AG08396 (cell line): Measurements from ENCODE around the gene SRMS.
"Not testable (repeated sequence)": the region's sequence is repeated elsewhere in the genome, so short reads cannot be mapped to it uniquely, and the experiment has no call there.

Experiments
- DNase-seq: peaks from one replicate; pipeline ENCODE4 v3.0.0; 2012; ENCODE audit warnings: low spot score, mixed read lengths

SRMS gene

GRCh38 chr20:63520934-63521601, 26.5 kb downstream of the SRMS start:
- DNase-seq, result peak; percentile 91

GRCh38 chr20:63520504-63520933, 27.0 kb downstream of the SRMS start, which contains the start of gene PPDPF:
Gene PPDPF, plus strand, starts transcription at chr20:63520765. Its CDS starts 544 bp downstream, at chr20:63521309.
- peak; percentile 100 for DNase-seq

GRCh38 chr20:63519668-63520503, 27.7 kb downstream of the SRMS start:
- DNase-seq, result peak; percentile 76

GRCh38 chr20:63518946-63519667, 28.4 kb downstream of the SRMS start:
- no peak for DNase-seq

GRCh38 chr20:63518351-63518861, 29.1 kb downstream of the SRMS start:
- DNase-seq, result no peak

- no peak for DNase-seq
These were observed 29.9 kb downstream of the SRMS start for GRCh38 chr20:63517376-63518309.

GRCh38 chr20:63514520-63514919, 33.0 kb downstream of the SRMS start:
- not testable (repeated sequence) for DNase-seq

- no peak for DNase-seq
These were observed 34.3 kb downstream of the SRMS start for GRCh38 chr20:63513207-63513606.

GRCh38 chr20:63509088-63509564, 38.4 kb downstream of the SRMS start:
- no peak for DNase-seq

- DNase-seq, result no peak
These were observed 39.3 kb downstream of the SRMS start for GRCh38 chr20:63508072-63508768.

GRCh38 chr20:63507083-63507743, 40.3 kb downstream of the SRMS start:
- DNase-seq, result no peak

- no peak for DNase-seq
These were observed 41.8 kb downstream of the SRMS start for GRCh38 chr20:63505723-63506122.

GRCh38 chr20:63505281-63505680, 42.3 kb downstream of the SRMS start:
- no peak for DNase-seq

GRCh38 chr20:63504642-63505041, 42.9 kb downstream of the SRMS start:
- DNase-seq, result no peak

- DNase-seq, result no peak
These were observed 44.0 kb downstream of the SRMS start for GRCh38 chr20:63503524-63503923.

GRCh38 chr20:63502671-63503172, 44.8 kb downstream of the SRMS start:
- no peak for DNase-seq

GRCh38 chr20:63501818-63502670, 45.5 kb downstream of the SRMS start:
- DNase-seq, result no peak

GRCh38 chr20:63500902-63501817, 46.4 kb downstream of the SRMS start:
- DNase-seq, result no peak
